PC-9 (cell line): ENCODE results near the gene EI24. TPM values are rescaled to one million over a fixed set of nuclear protein-coding genes. Genes with fewer than 3 reads are reported as not detected.

ENCODE experiments used
- BruUV-seq: library from RNA; stranded (reverse); fragments of 400-500 nt; replicated peaks from 2 replicates; lab custom pipeline; 2021; lab: Mats Ljungman, UMichigan
- CTCF ChIA-PET: fragments of 300-600 bp; sonication (Branson Sonifier 250); formaldehyde crosslinking; loops from one replicate; lab custom pipeline; 2022; ENCODE audit warnings: antibody characterized with exemption; lab: Charles Lee
- POLR2A ChIA-PET: fragments of 300-600 bp; sonication (Branson Sonifier 250); formaldehyde crosslinking; loops from one replicate; lab custom pipeline; 2022; ENCODE audit warnings: antibody characterized with exemption; ENCODE audit not compliant: unreplicated experiment; lab: Charles Lee
- DNase-seq, 2 experiments: peaks; one replicate each; pipeline versions ENCODE4 v3.0.0 to v3.0.0-alpha.2; 2015 to 2022; ENCODE audit warnings: mixed read lengths in 1 of 2
- H2AFZ ChIP-seq: fragments of 200-600 bp; sonication (generic); 2 replicates; pipeline ENCODE4 v1.8.1; 2017; ENCODE audit warnings: antibody characterized with exemption
- H3F3A ChIP-seq: fragments of 200-600 bp; sonication (generic); 2 replicates; pipeline ENCODE4 v1.8.1; 2017; ENCODE audit warnings: antibody characterized with exemption, mild to moderate bottlenecking, low read depth; ENCODE audit not compliant: insufficient read depth
- H3K27ac ChIP-seq: fragments of 200-600 bp; sonication (generic); 2 replicates; pipeline ENCODE4 v1.6.1; 2016; ENCODE audit warnings: mixed run types
- H3K27me3 ChIP-seq: fragments of 200-600 bp; sonication (generic); 2 replicates; pipeline ENCODE4 v1.6.1; 2016; ENCODE audit warnings: low read depth, mixed run types; ENCODE audit not compliant: insufficient read depth
- H3K36me3 ChIP-seq: fragments of 200-600 bp; sonication (generic); 2 replicates; pipeline ENCODE4 v1.6.1; 2016; ENCODE audit warnings: low read depth, mixed run types
- H3K4me1 ChIP-seq: fragments of 200-600 bp; sonication (generic); replicated peaks from 2 replicates; pipeline ENCODE4 v1.6.1; 2016; ENCODE audit warnings: mixed run types; ENCODE audit not compliant: insufficient read depth
- H3K4me2 ChIP-seq: fragments of 200-600 bp; sonication (generic); 2 replicates; pipeline ENCODE4 v1.6.1; 2017; ENCODE audit warnings: mixed run types
- H3K4me3 ChIP-seq: fragments of 200-600 bp; sonication (generic); 2 replicates; pipeline ENCODE4 v1.6.1; 2016; ENCODE audit warnings: mixed run types
- H3K79me2 ChIP-seq: fragments of 200-600 bp; sonication (generic); 2 replicates; pipeline ENCODE4 v1.6.1; 2017; ENCODE audit warnings: low read depth, mixed run types
- H3K9me2 ChIP-seq: fragments of 200-600 bp; sonication (generic); 2 replicates; pipeline ENCODE4 v1.8.1; 2017; ENCODE audit warnings: mild to moderate bottlenecking; ENCODE audit not compliant: insufficient read depth
- H3K9me3 ChIP-seq: fragments of 200-600 bp; sonication (generic); 2 replicates; pipeline ENCODE4 v1.8.1; 2016; ENCODE audit warnings: low read depth; ENCODE audit not compliant: insufficient read depth
- H4K20me1 ChIP-seq: fragments of 200-600 bp; sonication (generic); 2 replicates; pipeline ENCODE4 v1.8.1; 2017; ENCODE audit not compliant: insufficient read depth
- EZH2 ChIP-seq: fragments of 200-600 bp; sonication (generic); IDR thresholded peaks from 2 replicates; pipeline ENCODE4 v1.8.0; 2017; ENCODE audit warnings: antibody characterized with exemption, low read depth
- intact Hi-C: fragments of 100-400 bp; cut with micrococcal nuclease; formaldehyde crosslinking; loops from one replicate; pipeline ENCODE4 v1.10.0; 2022; ENCODE audit not compliant: unreplicated experiment
- total RNA-seq: library from RNA; stranded (reverse); gene quantifications from 2 replicates; pipeline ENCODE4 v1.2.3, GENCODE V29; 2021
- TF ChIP-seq, protein P1 (sequence below): fragments of 200-600 bp; sonication (generic); conservative IDR thresholded peaks from 2 replicates; pipeline ENCODE4 v1.6.1; 2017; ENCODE audit warnings: mixed run types, antibody characterized with exemption, mild to moderate bottlenecking, moderate library complexity

EI24 gene
- total RNA-seq, 1 experiment from 2014 or later, result 88.2 TPM

- BruUV-seq, result no TSS peak
- ChIA-PET POLR2A (interaction anchor here (0.9 kb wide), 1 partner anchor 11 kb away, joined by 14 read pairs; the partner anchor contains the start of gene STT3A), CTCF (no interaction called here)
- H3K9me2 ChIP-seq, result no peaks in the 10 kb centered on the region
- H3F3A ChIP-seq, result 0 out of 2 replicates have a peak, but pooled peaks cover 3% of the 10 kb centered on the region
- H3K36me3 ChIP-seq, result peaks cover 68% of the 10 kb centered on the region
- intact Hi-C loops, result no loop called here
- H3K27ac ChIP-seq, result no peak overlapping the region
- H3K27me3 ChIP-seq, result no peaks in the 10 kb centered on the region
- H2AFZ ChIP-seq, result no peak overlapping the region
- no peaks in the 10 kb centered on the region for H3K9me3 ChIP-seq
- peaks cover 21% of the 10 kb centered on the region for H4K20me1 ChIP-seq
- H3K4me2 ChIP-seq, result no peak overlapping the region
- DNase-seq, result no peak
- peaks cover 9% of the 10 kb centered on the region; the same call in 1 of the 2 replicates for H3K79me2 ChIP-seq
- no peak overlapping the region for H3K4me3 ChIP-seq
- TF ChIP-seq, protein P1, sequence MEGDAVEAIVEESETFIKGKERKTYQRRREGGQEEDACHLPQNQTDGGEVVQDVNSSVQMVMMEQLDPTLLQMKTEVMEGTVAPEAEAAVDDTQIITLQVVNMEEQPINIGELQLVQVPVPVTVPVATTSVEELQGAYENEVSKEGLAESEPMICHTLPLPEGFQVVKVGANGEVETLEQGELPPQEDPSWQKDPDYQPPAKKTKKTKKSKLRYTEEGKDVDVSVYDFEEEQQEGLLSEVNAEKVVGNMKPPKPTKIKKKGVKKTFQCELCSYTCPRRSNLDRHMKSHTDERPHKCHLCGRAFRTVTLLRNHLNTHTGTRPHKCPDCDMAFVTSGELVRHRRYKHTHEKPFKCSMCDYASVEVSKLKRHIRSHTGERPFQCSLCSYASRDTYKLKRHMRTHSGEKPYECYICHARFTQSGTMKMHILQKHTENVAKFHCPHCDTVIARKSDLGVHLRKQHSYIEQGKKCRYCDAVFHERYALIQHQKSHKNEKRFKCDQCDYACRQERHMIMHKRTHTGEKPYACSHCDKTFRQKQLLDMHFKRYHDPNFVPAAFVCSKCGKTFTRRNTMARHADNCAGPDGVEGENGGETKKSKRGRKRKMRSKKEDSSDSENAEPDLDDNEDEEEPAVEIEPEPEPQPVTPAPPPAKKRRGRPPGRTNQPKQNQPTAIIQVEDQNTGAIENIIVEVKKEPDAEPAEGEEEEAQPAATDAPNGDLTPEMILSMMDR, result no peak
- no peak for TF ChIP-seq EZH2
- no peaks in the 10 kb centered on the region for H3K4me1 ChIP-seq
Observed at GRCh38 chr11:125603207-125603606, 33.9 kb downstream of the EI24 start.

- Histone ChIP-seq H2AFZ (no peak overlapping the region), H4K20me1 (peaks cover 18% of the 10 kb centered on the region), H3K9me2 (no peaks in the 10 kb centered on the region), H3K9me3 (no peaks in the 10 kb centered on the region), H3K27me3 (no peaks in the 10 kb centered on the region), H3K79me2 (no peaks in the 10 kb centered on the region), H3K4me2 (no peak overlapping the region), H3K36me3 (peaks cover 66% of the 10 kb centered on the region), H3F3A (0 out of 2 replicates have a peak, but pooled peaks cover 3% of the 10 kb centered on the region), H3K4me1 (no peaks in the 10 kb centered on the region), H3K27ac (no peak overlapping the region), H3K4me3 (no peak overlapping the region)
- POLR2A ChIA-PET, result no interaction called here
- intact Hi-C loops, result no loop called here
- DNase-seq, result no peak
- CTCF ChIA-PET, result no interaction called here
- TF ChIP-seq, protein P1, result no peak
- TF ChIP-seq EZH2, result no peak
- no TSS peak for BruUV-seq
Observed at GRCh38 chr11:125605417-125605816, 36.1 kb downstream of the EI24 start.

DNA sequence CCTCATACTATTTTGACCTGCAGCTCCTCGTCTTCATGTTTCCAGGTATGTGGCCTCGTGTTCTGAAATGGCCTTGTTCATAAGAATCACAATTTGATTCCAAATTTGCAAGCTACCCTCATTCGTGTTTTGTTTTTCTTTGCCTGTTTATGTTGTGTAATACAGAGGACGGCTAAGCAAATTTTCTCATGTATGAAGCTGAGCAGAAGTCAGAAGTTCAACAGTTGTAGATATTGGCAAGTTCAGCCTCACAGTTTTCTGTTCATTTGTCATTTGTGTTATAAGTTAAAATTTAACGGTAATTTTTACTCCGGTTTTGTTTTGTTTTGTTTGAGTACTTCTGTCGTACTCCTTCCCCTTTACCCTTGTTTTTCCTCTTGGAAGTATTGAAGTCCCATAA, 40.3 kb downstream of the EI24 start:
- ChIA-PET CTCF (no interaction called here), POLR2A (no interaction called here)
- Histone ChIP-seq H3K9me2 (no peaks in the 10 kb centered on the region), H3K4me2 (no peak overlapping the region), H3K27me3 (no peaks in the 10 kb centered on the region), H4K20me1 (peaks cover 9% of the 10 kb centered on the region; the same call in 1 of the 2 replicates), H3K4me3 (no peak overlapping the region), H3K79me2 (no peaks in the 10 kb centered on the region), H3F3A (peaks cover 4% of the 10 kb centered on the region), H3K4me1 (no peaks in the 10 kb centered on the region), H3K9me3 (no peaks in the 10 kb centered on the region), H3K27ac (no peak overlapping the region), H2AFZ (no peak overlapping the region), H3K36me3 (peaks cover 58% of the 10 kb centered on the region)
- DNase-seq, result no peak
- no TSS peak for BruUV-seq
- no peak for TF ChIP-seq EZH2
- TF ChIP-seq, protein P1, result no peak
- intact Hi-C loops, result no loop called here
